ENCODE results near the gene PDE2A. TPM values are rescaled to one million over a fixed set of nuclear protein-coding genes. Genes with fewer than 3 reads are reported as not detected.

The PDE2A gene
- polyA plus RNA-seq, 1 experiment, result 0.64 TPM

GRCh38 chr11:72639502-72640375 lies 34.5 kb downstream of the PDE2A start:
- no peaks in the 10 kb centered on the region for H3K36me3 ChIP-seq (ENCODE audit: control insufficient read depth, insufficient read depth, low read length)
- H3K4me3 ChIP-seq (ENCODE audit: low read depth, low read length), result no peak overlapping the region
- peaks cover 33% of the 10 kb centered on the region for H3K27me3 ChIP-seq (ENCODE audit: control insufficient read depth, insufficient read depth, low read length)
- POLR2A ChIA-PET, result no interaction called here
- DNase-seq (ENCODE audit: low read depth), result no peak
- no peak for TF ChIP-seq CTCF (IDR thresholded peaks at IDR 0.05; ENCODE audit: insufficient read depth, low read depth, low read length)
- CTCF ChIA-PET, result interaction anchor here (0.6 to 2.6 kb wide), 5 partner anchors 10 to 787 kb away, joined by 3 to 8 read pairs (median 4); no protein-coding TSS in a partner anchor

- H3K4me3 ChIP-seq (ENCODE audit: low read depth, low read length), result no peak overlapping the region
- peaks cover 40% of the 10 kb centered on the region for H3K27me3 ChIP-seq (ENCODE audit: control insufficient read depth, insufficient read depth, low read length)
- ChIA-PET POLR2A (no interaction called here), CTCF (interaction anchor here (0.8 to 4.3 kb wide), 5 partner anchors 11 to 50 kb away, joined by 3 to 30 read pairs (median 3); no protein-coding TSS in a partner anchor)
- no peak for DNase-seq (ENCODE audit: low read depth)
- no peaks in the 10 kb centered on the region for H3K36me3 ChIP-seq (ENCODE audit: control insufficient read depth, insufficient read depth, low read length)
- no peak for TF ChIP-seq CTCF (IDR thresholded peaks at IDR 0.05; ENCODE audit: insufficient read depth, low read depth, low read length)
Measured at GRCh38 chr11:72637926-72638325, 36.3 kb downstream of the PDE2A start.

GRCh38 chr11:72637198-72637597 lies 37.0 kb downstream of the PDE2A start:
- ChIA-PET POLR2A (no interaction called here), CTCF (interaction anchor here (1.2 to 4.3 kb wide), 4 partner anchors 10 to 49 kb away, joined by 3 to 30 read pairs (median 4); no protein-coding TSS in a partner anchor)
- peaks cover 40% of the 10 kb centered on the region for H3K27me3 ChIP-seq (ENCODE audit: control insufficient read depth, insufficient read depth, low read length)
- TF ChIP-seq CTCF (IDR thresholded peaks at IDR 0.05; ENCODE audit: insufficient read depth, low read depth, low read length), result no peak
- H3K4me3 ChIP-seq (ENCODE audit: low read depth, low read length), result no peak overlapping the region
- no peak for DNase-seq (ENCODE audit: low read depth)
- H3K36me3 ChIP-seq (ENCODE audit: control insufficient read depth, insufficient read depth, low read length), result no peaks in the 10 kb centered on the region

- no peaks in the 10 kb centered on the region for H3K36me3 ChIP-seq (ENCODE audit: control insufficient read depth, insufficient read depth, low read length)
- ChIA-PET CTCF (interaction anchor here (1.1 to 4.3 kb wide), 4 partner anchors 25 to 63 kb away, joined by 3 to 30 read pairs (median 4); no protein-coding TSS in a partner anchor), POLR2A (no interaction called here)
Measured at GRCh38 chr11:72636376-72636775, 37.8 kb downstream of the PDE2A start.

More at GRCh38 chr11:72636376-72636775, 37.8 kb downstream of the PDE2A start:
- H3K27me3 ChIP-seq (ENCODE audit: control insufficient read depth, insufficient read depth, low read length), result peaks cover 37% of the 10 kb centered on the region
- TF ChIP-seq CTCF (IDR thresholded peaks at IDR 0.05; ENCODE audit: insufficient read depth, low read depth, low read length), result no peak
- DNase-seq (ENCODE audit: low read depth), result no peak
- no peak overlapping the region for H3K4me3 ChIP-seq (ENCODE audit: low read depth, low read length)

All from BJ (cell line).